ENCODE data around the gene LPIN3. TPM values are rescaled to one million over a fixed set of nuclear protein-coding genes. Genes with fewer than 3 reads are reported as not detected.

Gene LPIN3
- total RNA-seq, 1 experiment from 2014 or later, result 4.5 TPM

- DNase-seq, result no peak
- H3K27me3 ChIP-seq (ENCODE audit: control insufficient read depth, insufficient read depth, low read length), result peaks cover 4% of the 10 kb centered on the region
- no peaks in the 10 kb centered on the region for H3K36me3 ChIP-seq (replicated peaks; ENCODE audit: control insufficient read depth, insufficient read depth, low read length)
- no peak overlapping the region for H3K4me3 ChIP-seq (ENCODE audit: insufficient read depth, low read depth, low read length)
These were observed 24.6 kb upstream of the LPIN3 start for GRCh38 chr20:41316051-41316450.

GRCh38 chr20:41316602-41317545 is 23.7 kb upstream of the LPIN3 start:
- H3K4me3 ChIP-seq (ENCODE audit: insufficient read depth, low read depth, low read length), result peak overlapping the region; percentile 80
- peak; percentile 95 for DNase-seq
- no peaks in the 10 kb centered on the region for H3K36me3 ChIP-seq (replicated peaks; ENCODE audit: control insufficient read depth, insufficient read depth, low read length)
- H3K27me3 ChIP-seq (ENCODE audit: control insufficient read depth, insufficient read depth, low read length), result peaks cover 4% of the 10 kb centered on the region

GRCh38 chr20:41317546-41318270 is 22.9 kb upstream of the LPIN3 start, which contains the start of gene ZHX3:
TSS of gene ZHX3 (minus strand) at chr20:41317731. CDS start at chr20:41204916, 112,815 bp downstream.
- peaks cover 4% of the 10 kb centered on the region for H3K27me3 ChIP-seq (ENCODE audit: control insufficient read depth, insufficient read depth, low read length)

GRCh38 chr20:41318271-41318649 is 22.4 kb upstream of the LPIN3 start:
- Histone ChIP-seq H3K27me3 (ENCODE audit: control insufficient read depth, insufficient read depth, low read length) (peaks cover 4% of the 10 kb centered on the region), H3K4me3 (ENCODE audit: insufficient read depth, low read depth, low read length) (no peak overlapping the region), H3K36me3 (replicated peaks; ENCODE audit: control insufficient read depth, insufficient read depth, low read length) (no peaks in the 10 kb centered on the region)
- peak; percentile 10 for DNase-seq

More at GRCh38 chr20:41317546-41318270, 22.9 kb upstream of the LPIN3 start, which contains the start of gene ZHX3:
- H3K36me3 ChIP-seq (replicated peaks; ENCODE audit: control insufficient read depth, insufficient read depth, low read length), result no peaks in the 10 kb centered on the region
- peak; percentile 100 for DNase-seq
- peak within 1 kb of the TSS; percentile 80 for H3K4me3 ChIP-seq (ENCODE audit: insufficient read depth, low read depth, low read length)

- Histone ChIP-seq H3K4me3 (ENCODE audit: insufficient read depth, low read depth, low read length) (no peak overlapping the region), H3K27me3 (ENCODE audit: control insufficient read depth, insufficient read depth, low read length) (peaks cover 4% of the 10 kb centered on the region), H3K36me3 (replicated peaks; ENCODE audit: control insufficient read depth, insufficient read depth, low read length) (no peaks in the 10 kb centered on the region)
- DNase-seq, result no peak
These were observed 20.2 kb upstream of the LPIN3 start for GRCh38 chr20:41320441-41320840.

- no peak for DNase-seq
- Histone ChIP-seq H3K27me3 (ENCODE audit: control insufficient read depth, insufficient read depth, low read length) (peaks cover 4% of the 10 kb centered on the region), H3K36me3 (replicated peaks; ENCODE audit: control insufficient read depth, insufficient read depth, low read length) (no peaks in the 10 kb centered on the region), H3K4me3 (ENCODE audit: insufficient read depth, low read depth, low read length) (no peak overlapping the region)
These were observed 19.6 kb upstream of the LPIN3 start for GRCh38 chr20:41320976-41321375.

GRCh38 chr20:41327178-41327577 is 13.4 kb upstream of the LPIN3 start:
- no peak for DNase-seq
- no peaks in the 10 kb centered on the region for H3K36me3 ChIP-seq (replicated peaks; ENCODE audit: control insufficient read depth, insufficient read depth, low read length)
- no peaks in the 10 kb centered on the region for H3K27me3 ChIP-seq (ENCODE audit: control insufficient read depth, insufficient read depth, low read length)
- no peak overlapping the region for H3K4me3 ChIP-seq (ENCODE audit: insufficient read depth, low read depth, low read length)

GRCh38 chr20:41329435-41330342 is 10.9 kb upstream of the LPIN3 start:
- H3K27me3 ChIP-seq (ENCODE audit: control insufficient read depth, insufficient read depth, low read length), result no peaks in the 10 kb centered on the region
- DNase-seq, result no peak
- no peaks in the 10 kb centered on the region for H3K36me3 ChIP-seq (replicated peaks; ENCODE audit: control insufficient read depth, insufficient read depth, low read length)

GRCh38 chr20:41330343-41330720 is 10.3 kb upstream of the LPIN3 start:
- DNase-seq, result no peak
- Histone ChIP-seq H3K4me3 (ENCODE audit: insufficient read depth, low read depth, low read length) (no peak overlapping the region), H3K27me3 (ENCODE audit: control insufficient read depth, insufficient read depth, low read length) (no peaks in the 10 kb centered on the region), H3K36me3 (replicated peaks; ENCODE audit: control insufficient read depth, insufficient read depth, low read length) (no peaks in the 10 kb centered on the region)

More at GRCh38 chr20:41329435-41330342, 10.9 kb upstream of the LPIN3 start:
- H3K4me3 ChIP-seq (ENCODE audit: insufficient read depth, low read depth, low read length), result no peak overlapping the region

GRCh38 chr20:41330941-41331340 is 9.7 kb upstream of the LPIN3 start:
- no peak for DNase-seq
- H3K4me3 ChIP-seq (ENCODE audit: insufficient read depth, low read depth, low read length), result no peak overlapping the region
- no peaks in the 10 kb centered on the region for H3K36me3 ChIP-seq (replicated peaks; ENCODE audit: control insufficient read depth, insufficient read depth, low read length)

GRCh38 chr20:41331731-41332130 is 8.9 kb upstream of the LPIN3 start:
- Histone ChIP-seq H3K27me3 (ENCODE audit: control insufficient read depth, insufficient read depth, low read length) (no peaks in the 10 kb centered on the region), H3K4me3 (ENCODE audit: insufficient read depth, low read depth, low read length) (no peak overlapping the region), H3K36me3 (replicated peaks; ENCODE audit: control insufficient read depth, insufficient read depth, low read length) (no peaks in the 10 kb centered on the region)
- no peak for DNase-seq

More at GRCh38 chr20:41330941-41331340, 9.7 kb upstream of the LPIN3 start:
- no peaks in the 10 kb centered on the region for H3K27me3 ChIP-seq (ENCODE audit: control insufficient read depth, insufficient read depth, low read length)

GRCh38 chr20:41334036-41334435 is 6.6 kb upstream of the LPIN3 start:
- Histone ChIP-seq H3K4me3 (ENCODE audit: insufficient read depth, low read depth, low read length) (no peak overlapping the region), H3K36me3 (replicated peaks; ENCODE audit: control insufficient read depth, insufficient read depth, low read length) (no peaks in the 10 kb centered on the region), H3K27me3 (ENCODE audit: control insufficient read depth, insufficient read depth, low read length) (no peaks in the 10 kb centered on the region)
- no peak for DNase-seq

- no peak overlapping the region for H3K4me3 ChIP-seq (ENCODE audit: insufficient read depth, low read depth, low read length)
- peaks cover 5% of the 10 kb centered on the region for H3K27me3 ChIP-seq (ENCODE audit: control insufficient read depth, insufficient read depth, low read length)
- DNase-seq, result peak; percentile 53
- H3K36me3 ChIP-seq (replicated peaks; ENCODE audit: control insufficient read depth, insufficient read depth, low read length), result no peaks in the 10 kb centered on the region
These were observed 5.9 kb upstream of the LPIN3 start for GRCh38 chr20:41334443-41335421.

Data from H7 (cell line).